Measurements from ENCODE around the gene ANKRD6.

- no peak for TF ChIP-seq CTCF (IDR thresholded peaks at IDR 0.05 in 4 of 5, conservative IDR thresholded peaks at IDR 0.05 in 1 of 5)
- no peak for TF ChIP-seq POLR2A (IDR thresholded peaks at IDR 0.05)
These were observed 87.8 kb downstream of the ANKRD6 start for GRCh38 chr6:89520736-89521135.
